GM10847 (cell line): Measurements from ENCODE around the gene WWOX.

Experiments used
- POLR2A ChIP-seq: IDR thresholded peaks from 2 replicates; pipeline ENCODE4 v1.6.1; 2011; ENCODE audit not compliant: insufficient read length; ENCODE audit errors: extremely low read depth

WWOX gene

DNA sequence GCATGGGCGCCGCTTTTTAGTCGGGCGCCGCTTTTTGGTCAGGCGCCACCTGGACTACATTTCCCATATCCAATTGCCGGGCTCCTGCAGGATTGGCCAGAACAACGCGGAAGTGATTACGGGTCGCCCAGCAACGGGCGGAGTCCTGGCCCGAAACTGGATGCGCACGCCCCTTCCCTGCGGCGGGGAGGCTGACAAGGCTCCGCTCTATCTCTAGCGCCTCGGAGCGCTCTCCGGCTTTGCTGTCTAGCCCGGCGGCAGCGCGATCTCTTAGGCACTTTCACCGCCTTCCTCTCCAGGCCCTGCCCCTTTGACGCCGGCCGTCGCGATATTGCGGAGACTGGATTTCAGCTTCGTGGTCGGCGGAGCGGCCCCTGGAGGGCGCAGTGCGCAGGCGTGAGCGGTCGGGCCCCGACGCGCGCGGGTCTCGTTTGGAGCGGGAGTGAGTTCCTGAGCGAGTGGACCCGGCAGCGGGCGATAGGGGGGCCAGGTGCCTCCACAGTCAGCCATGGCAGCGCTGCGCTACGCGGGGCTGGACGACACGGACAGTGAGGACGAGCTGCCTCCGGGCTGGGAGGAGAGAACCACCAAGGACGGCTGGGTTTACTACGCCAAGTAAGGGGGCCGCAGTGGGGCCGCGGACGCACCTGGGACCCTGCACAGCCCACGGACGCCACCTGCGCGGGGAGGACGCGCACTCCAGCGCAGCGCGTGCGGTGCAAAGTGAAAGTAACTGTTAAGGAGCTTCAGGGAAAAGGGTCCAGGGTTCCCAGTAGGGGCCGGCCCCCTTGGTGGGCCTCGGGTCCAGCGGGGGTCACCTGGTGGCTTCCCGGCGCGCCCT, at the start of gene WWOX:
Gene WWOX (plus strand): TSS at position 384 of the 841 bp plus-strand sequence.
- peak; percentile 66 for TF ChIP-seq POLR2A

DNA sequence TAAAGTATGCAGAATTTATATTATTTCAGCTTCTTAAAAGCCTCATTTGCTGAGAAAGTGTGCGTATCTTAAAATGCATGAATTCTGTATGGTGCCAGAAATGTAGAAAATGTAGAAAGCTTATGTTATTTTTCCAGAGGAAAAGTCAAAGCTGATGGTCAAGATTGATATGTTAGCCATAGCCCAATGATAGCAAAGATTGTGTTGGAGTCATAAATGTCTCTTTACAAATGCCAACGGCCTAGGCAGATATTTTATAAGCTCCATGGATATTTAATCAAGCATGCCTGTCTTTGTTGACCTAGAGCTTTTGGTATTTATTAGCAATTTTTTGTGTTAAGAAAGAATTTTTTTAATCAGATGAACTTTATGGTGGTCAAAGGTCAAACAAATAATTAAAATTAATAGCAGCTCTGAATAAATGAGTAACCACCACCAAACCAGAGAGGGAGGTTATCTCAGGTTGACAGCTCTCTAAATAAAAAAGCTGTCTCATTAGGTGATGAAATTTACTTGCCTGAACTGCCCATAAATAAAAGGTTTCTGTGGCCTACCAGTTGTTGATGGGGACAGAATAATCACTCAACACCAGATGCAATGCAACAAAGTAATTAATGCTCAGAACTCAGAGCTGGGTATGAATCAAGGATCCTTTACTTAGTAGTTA, 48.6 kb upstream of the WWOX start:
- no peak for TF ChIP-seq POLR2A

DNA sequence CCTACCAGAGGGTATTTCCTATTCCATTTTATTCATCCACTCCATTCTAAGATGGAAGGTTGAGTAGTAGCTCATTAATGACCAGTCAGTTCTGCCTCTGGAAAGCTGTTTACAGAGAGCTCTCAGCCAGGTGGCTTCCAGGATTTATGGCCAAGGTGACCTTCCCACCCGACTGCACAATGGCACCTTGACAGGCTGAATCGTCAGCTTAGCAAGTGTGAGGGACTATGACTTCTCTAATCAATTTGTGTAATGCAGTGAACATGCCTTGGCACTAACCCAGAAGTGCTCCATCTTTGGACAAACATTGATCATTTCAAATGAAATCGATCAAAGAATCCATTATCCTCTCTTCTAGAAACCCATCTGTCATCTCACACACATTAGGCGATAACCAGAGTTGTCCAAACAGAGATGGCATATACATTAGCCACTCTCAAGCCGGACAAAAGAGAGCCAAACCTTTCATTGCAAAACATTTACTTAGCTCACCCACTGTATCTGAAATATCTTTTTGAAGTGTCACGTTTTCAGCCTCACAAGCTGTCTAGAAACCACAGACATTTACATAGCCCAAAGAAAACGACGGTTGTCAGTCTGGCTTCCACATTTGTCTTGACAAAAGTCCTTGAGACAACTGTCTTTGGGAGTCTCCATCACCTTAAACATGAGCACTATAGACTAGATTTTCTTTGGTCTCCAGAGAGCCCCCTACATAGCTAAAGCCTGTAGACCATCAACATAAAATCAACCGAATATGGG, 41.5 kb upstream of the WWOX start:
- TF ChIP-seq POLR2A: no peak

DNA sequence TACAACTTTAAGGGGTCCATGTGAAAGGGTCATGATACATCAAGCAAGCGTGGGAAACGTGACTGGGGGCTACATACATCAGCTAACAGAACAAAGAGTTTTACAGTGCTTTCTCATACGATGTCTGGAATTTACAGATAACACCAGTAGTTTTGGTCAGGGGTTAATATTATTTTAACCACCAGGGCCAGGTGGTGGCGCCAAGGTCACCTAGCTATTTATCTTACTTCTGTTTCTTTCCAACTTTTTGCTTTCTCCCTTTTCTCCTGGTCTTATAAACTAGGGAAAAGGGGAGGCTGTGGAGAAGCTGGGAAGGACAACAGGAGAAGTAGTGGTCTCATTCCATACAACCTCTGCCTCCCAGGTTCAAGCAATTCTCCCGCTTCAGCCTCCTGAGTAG, 39.2 kb upstream of the WWOX start:
- no peak for TF ChIP-seq POLR2A

DNA sequence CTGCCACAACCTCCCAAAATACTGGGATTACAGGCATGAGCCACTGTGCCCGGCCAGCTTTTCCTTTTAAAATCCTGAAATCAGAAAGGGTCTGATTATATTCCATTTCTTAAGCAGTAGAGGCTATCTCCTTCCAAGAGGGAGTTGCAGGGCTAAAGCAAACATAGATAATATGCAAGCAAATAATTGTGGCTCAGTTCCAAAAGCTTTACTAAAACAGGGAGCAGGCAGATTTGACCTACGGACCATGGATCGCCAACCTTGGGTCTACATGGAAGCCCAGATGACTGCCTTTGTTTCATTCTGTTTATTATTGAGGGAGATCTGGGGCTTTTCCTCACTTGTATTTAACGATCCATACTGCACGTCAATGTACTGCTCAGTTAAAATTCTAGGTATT, 38.6 kb upstream of the WWOX start:
- TF ChIP-seq POLR2A: no peak

DNA sequence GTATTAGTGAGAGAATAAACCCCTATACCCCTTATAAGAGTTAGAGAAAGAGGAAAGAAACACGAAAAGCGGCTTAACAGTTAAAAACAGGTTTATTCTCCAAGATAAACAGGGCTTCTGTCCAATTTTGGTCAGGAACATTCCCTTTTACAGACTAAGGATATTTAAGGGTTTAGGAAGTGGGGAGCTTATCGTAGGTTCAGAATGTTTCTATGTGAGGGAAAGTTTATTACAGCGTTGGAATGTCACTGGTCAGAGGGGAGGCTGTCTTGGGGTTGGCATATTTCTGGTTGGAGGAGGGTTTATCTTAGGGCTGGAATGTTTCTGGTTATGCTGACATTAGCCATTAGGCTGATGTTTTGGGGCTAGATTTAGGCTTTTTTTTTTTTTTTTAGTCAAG, 34.1 kb upstream of the WWOX start:
- TF ChIP-seq POLR2A: no peak

DNA sequence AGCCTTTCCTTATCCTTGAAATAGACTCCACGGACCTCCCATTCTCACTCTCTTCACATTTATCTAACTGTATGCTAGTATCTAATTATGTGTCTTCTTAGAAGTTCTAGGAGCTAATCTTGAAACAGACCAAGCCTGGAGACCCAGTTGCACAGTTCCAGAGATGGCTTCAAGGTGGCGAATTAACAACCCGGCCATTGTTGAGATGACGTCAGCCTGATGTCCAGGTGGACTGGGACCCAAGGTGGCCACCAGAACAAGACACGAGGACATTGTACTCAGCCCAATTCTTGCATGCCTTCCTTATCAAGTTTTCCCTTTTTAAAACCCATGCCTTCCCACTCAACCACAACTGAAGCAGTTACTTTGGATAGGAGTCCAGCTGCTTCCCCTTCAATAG, 29.5 kb upstream of the WWOX start:
- TF ChIP-seq POLR2A: no peak

DNA sequence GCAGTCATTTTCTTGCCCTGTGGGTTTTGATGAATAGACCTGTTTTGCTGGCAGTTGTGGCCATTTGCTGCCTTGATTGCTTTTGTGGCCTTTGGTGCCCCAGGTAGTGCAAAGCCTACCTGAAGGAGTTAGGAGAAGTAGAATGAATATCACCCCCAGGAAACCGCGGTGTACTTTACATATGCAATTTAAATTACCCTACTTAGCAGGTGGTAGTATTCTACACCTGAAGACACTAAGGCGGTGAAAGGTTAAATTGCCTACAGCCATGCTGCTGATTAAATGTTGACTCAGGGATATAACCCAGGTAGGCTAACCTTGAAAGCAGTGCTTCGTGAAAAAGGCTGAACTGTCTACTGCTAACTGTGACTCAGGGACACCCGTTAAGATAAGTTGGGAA, 27.2 kb upstream of the WWOX start:
- TF ChIP-seq POLR2A: no peak

DNA sequence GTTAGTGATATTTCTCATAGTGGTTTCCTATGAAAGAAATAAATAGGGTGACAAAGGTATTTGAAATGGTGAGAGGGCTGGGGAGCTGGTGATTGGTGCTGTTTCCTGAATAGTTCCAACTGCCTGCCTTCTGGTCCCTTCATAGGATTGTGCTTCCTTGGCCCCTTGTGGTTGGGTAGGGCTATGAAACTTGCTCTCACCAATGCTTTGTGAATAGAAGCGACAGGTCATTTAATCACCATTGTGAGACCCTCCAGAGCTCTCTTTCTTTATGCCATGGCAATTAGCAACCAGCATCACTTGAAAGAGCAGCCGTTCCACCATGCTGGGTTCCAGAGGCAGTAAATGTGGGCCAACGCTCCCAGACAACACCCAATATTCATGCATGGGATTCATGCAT, 23.7 kb upstream of the WWOX start:
- TF ChIP-seq POLR2A: no peak

DNA sequence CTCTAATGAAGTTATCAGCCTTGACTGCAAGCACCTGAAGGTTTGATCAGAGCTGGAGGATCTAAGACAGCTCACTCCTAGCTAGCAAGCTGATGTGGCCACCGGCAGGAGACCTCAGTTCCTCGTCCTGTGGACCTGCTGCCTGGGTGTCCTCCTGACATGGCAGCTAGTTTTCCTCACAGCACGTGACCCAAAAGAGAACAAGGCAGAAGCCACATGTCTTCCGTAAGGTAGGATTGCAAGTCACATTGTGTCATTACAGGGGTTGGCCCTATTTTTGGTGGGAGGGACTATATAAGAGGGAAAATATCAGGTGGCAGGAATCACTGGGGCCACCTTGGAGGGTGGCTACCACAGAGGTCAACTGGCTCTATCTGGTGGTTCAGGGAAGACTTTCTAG, 18.1 kb upstream of the WWOX start:
- no peak for TF ChIP-seq POLR2A

DNA sequence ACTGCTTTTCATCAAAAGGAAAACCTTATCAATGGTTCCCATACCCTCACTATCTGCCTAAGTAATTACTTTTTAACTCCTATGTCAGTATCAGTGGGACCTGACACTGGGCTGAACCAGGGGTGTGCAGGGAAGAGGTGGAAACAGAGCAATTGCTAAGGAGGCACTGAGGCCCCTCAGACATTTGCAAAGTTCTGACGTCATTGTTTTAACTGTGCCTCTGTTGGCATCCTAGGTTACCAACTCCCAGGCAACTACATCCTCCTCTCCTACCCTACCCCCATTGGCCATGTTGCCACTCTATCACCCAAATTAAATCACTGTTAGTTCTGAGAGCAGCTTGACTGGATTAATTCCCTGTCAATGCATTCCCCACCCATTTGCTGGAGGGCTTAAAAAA, 8.0 kb upstream of the WWOX start:
- TF ChIP-seq POLR2A: no peak

DNA sequence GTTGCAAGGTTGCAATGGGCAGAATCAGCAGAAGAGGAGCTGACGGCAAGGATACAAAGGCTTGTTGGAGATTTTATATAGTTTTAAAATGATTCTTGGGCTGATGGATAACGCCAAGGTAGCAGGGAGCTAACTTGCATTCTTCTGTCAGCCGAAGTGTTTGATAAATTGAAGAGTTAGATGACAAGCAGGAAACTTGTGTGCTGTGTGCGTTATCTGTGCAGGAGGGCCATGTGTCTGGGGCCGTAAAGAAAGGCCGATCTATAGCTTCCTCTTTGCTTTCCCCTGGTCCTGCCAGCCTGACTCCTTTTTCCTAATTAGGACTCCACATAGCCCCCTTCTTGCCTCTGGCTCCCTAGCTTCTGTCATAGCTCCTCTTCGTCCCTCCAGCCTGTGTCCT, 6.7 kb upstream of the WWOX start:
- no peak for TF ChIP-seq POLR2A

DNA sequence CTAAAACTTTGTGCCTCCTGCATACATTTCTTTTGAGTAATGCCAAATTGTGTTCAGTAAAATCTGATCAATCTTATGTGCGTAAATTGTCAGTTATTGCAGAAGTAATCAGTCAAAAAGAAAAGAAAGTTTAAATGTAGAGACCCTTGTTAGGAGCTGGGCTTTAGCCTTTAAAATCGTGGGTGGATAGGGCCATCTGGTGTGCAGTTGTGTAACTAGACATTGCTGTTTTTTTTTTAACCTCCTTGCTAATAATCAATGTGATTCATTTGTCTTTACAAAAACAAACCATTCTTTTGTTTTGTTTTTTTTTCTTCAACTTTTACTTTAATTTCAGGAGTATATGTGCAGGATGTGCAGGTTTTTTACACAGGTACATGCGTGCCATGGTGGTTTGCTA, 5.3 kb upstream of the WWOX start:
- TF ChIP-seq POLR2A: no peak

DNA sequence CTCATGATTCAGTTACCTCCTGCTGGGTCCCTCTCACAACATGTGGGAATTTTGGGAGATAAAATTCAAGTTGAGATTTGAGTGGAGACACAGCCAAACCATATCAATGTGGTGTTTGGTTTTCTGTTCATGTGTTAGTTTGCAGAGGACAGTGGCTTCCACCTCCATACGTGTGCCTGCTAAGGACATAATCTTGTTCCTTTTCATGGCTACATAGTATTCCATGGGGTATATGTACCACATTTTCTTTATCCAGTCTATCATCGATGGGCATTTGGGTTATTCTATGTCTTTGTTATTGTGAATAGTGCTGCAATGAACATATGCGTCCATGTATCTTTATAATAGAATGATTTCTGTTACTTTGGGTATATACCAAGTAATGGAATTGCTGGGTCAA, 4.5 kb upstream of the WWOX start:
- TF ChIP-seq POLR2A: no peak

DNA sequence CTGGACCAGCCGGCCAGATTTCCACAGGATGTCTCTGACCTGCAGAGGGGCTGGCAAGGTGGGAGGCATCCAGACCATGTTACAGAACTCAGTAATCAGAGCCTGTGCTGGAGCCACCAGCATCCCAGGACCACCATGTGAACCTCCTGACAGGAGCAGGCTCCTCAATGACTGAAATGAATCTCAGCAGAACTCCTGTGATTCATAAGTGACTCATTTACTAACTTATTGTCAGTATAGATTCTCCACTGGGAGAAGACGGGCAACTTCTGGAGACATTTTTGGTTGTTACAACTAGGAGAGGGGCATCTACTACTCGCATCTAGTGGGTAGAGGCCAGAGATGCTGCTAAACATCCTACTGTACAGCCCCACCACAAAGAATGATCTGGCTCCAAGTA, 3.1 kb upstream of the WWOX start:
- TF ChIP-seq POLR2A: no peak

DNA sequence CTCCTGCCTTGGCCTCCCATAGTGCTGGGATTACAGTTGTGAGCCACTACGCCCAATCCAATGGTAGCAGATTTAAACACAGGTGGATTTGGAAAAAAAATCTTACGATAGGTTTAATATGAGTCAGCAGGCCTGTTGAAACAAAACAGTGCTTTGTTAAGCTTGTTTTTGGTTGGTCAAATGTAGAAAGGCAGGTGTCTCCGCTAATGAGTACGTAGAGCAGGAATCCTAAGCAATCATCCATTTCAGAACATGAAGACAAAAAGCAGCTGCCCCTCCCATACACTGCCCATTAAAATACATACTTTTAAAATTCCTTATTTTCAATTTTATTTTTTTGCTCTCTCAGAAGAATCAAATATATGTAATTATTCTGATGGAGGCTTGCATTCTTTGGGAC, 1.9 kb upstream of the WWOX start:
- no peak for TF ChIP-seq POLR2A
